Measurements from ENCODE around the gene ING5. TPM values are rescaled to one million over a fixed set of nuclear protein-coding genes. Genes with fewer than 3 reads are reported as not detected.
A peak's percentile ranks its signal among the peaks of the same experiment; 100 is the strongest.

ING5 gene
- total RNA-seq, 1 donor from 2014 or later: 16.5 TPM

GRCh38 chr2:241690202-241690717 is 11.6 kb upstream of the ING5 start:
- intact Hi-C loops (cut with DNase I): loop anchor here (2.0 kb wide), 1 partner anchor 77 kb away; no protein-coding TSS in a partner anchor
- ATAC-seq: no peak

GRCh38 chr2:241692448-241692847 is 9.4 kb upstream of the ING5 start:
- ATAC-seq: no peak
- intact Hi-C loops (cut with DNase I): no loop called here
- no peak for DNase-seq (ENCODE audit: missing footprints)

More at GRCh38 chr2:241690202-241690717, 11.6 kb upstream of the ING5 start:
- no peak for DNase-seq (ENCODE audit: missing footprints)

- ATAC-seq (no peak), DNase-seq (ENCODE audit: missing footprints) (no peak)
- intact Hi-C loops (cut with DNase I): no loop called here
Measured at GRCh38 chr2:241695651-241696050, 6.2 kb upstream of the ING5 start.

GRCh38 chr2:241701149-241701398 is 765 bp upstream of the ING5 start:
- no peak for ATAC-seq
- DNase-seq (ENCODE audit: missing footprints): no peak
- intact Hi-C loops (cut with DNase I): no loop called here

- ATAC-seq: peak; percentile 91
- intact Hi-C loops (cut with DNase I): no loop called here
Measured at GRCh38 chr2:241702155-241703031, 554 bp downstream of the ING5 start.

GRCh38 chr2:241703032-241703604 is 1.3 kb downstream of the ING5 start:
- DNase-seq (ENCODE audit: missing footprints): no peak
- intact Hi-C loops (cut with DNase I): no loop called here

More at GRCh38 chr2:241702155-241703031, 554 bp downstream of the ING5 start:
- peak; percentile 94 for DNase-seq (ENCODE audit: missing footprints)

GRCh38 chr2:241706537-241706936 is 4.7 kb downstream of the ING5 start:
- DNase-seq (ENCODE audit: missing footprints) (no peak), ATAC-seq (no peak)
- intact Hi-C loops (cut with DNase I): no loop called here

More at GRCh38 chr2:241703032-241703604, 1.3 kb downstream of the ING5 start:
- ATAC-seq: peak; percentile 0

GRCh38 chr2:241708879-241709278 is 7.0 kb downstream of the ING5 start:
- no peak for DNase-seq (ENCODE audit: missing footprints)
- no peak for ATAC-seq
- intact Hi-C loops (cut with DNase I): no loop called here

- intact Hi-C loops (cut with DNase I): no loop called here
Measured at GRCh38 chr2:241719093-241719492, 17.3 kb downstream of the ING5 start.

GRCh38 chr2:241720099-241720498 is 18.3 kb downstream of the ING5 start:
- DNase-seq (ENCODE audit: missing footprints) (no peak), ATAC-seq (peak; percentile 10)
- intact Hi-C loops (cut with DNase I): no loop called here

More at GRCh38 chr2:241719093-241719492, 17.3 kb downstream of the ING5 start:
- DNase-seq (ENCODE audit: missing footprints) (no peak), ATAC-seq (no peak)

GRCh38 chr2:241720560-241720959 is 18.7 kb downstream of the ING5 start:
- peak; percentile 20 for ATAC-seq
- intact Hi-C loops (cut with DNase I): no loop called here
- DNase-seq (ENCODE audit: missing footprints): no peak

- DNase-seq (ENCODE audit: missing footprints): no peak
- intact Hi-C loops (cut with DNase I): no loop called here
- ATAC-seq: no peak
Measured at GRCh38 chr2:241721852-241722251, 20.0 kb downstream of the ING5 start.

GRCh38 chr2:241722896-241723454 is 21.1 kb downstream of the ING5 start:
- DNase-seq (ENCODE audit: missing footprints): no peak
- intact Hi-C loops (cut with DNase I): no loop called here
- ATAC-seq: no peak

- DNase-seq (ENCODE audit: missing footprints): no peak
- ATAC-seq: no peak
- intact Hi-C loops (cut with DNase I): no loop called here
Measured at GRCh38 chr2:241724259-241724974, 22.6 kb downstream of the ING5 start.

GRCh38 chr2:241724975-241725870 is 23.4 kb downstream of the ING5 start:
- intact Hi-C loops (cut with DNase I): no loop called here
- DNase-seq (ENCODE audit: missing footprints): no peak
- no peak for ATAC-seq

- ATAC-seq (no peak), DNase-seq (ENCODE audit: missing footprints) (no peak)
- intact Hi-C loops (cut with DNase I): no loop called here
Measured at GRCh38 chr2:241726459-241726858, 24.6 kb downstream of the ING5 start.

- intact Hi-C loops (cut with DNase I): no loop called here
- DNase-seq (ENCODE audit: missing footprints) (no peak), ATAC-seq (peak; percentile 57)
Measured at GRCh38 chr2:241728000-241728399, 26.2 kb downstream of the ING5 start.

GRCh38 chr2:241728627-241729026 is 26.8 kb downstream of the ING5 start:
- DNase-seq (ENCODE audit: missing footprints) (peak; percentile 87), ATAC-seq (peak; percentile 91)
- intact Hi-C loops (cut with DNase I): no loop called here
